ENCODE results near the gene CCDC9B.

CCDC9B gene

DNA sequence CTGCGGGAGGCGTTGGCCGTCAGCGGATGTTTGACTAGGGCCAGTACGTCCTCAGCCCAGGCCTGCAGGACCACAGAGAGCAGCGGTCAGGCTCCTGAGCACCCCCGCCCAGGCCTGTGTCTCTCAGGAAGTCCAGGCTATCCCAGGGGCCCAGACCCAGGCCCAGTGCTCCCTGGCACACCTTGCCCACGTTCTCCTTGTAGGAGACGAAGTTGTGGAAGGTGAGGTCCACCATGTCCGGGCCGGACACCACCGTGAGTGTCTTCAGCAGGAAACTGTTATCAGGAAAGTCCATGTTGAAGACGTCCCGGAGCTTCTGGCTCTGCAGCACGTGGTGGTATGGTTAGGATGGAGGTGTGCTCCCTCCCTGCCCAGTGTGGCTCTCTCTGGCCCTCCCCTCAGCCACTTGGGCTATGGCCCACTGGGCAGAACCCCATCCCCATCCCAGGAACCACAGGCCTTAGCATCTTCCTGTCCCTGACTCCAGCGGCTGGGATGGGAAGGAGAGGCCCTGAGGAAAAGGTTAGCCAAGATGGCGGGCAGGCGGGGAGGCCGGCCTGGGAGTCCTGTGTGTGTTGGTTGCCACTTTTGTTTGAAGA lies 38.4 kb downstream of the CCDC9B start:
- Histone ChIP-seq H3K4me2 (ENCODE audit: low read length) (no peak overlapping the region), H3K79me2 (ENCODE audit: control insufficient read depth, insufficient read depth, low read length, poor library complexity) (no peaks in the 10 kb centered on the region), H2BK120ac (ENCODE audit: insufficient read depth, low read length, poor library complexity) (peak overlapping the region; percentile 30), H3K4me3 (ENCODE audit: low read depth, low read length) (no peak overlapping the region), H4K12ac (ENCODE audit: low read depth, low read length) (peak overlapping the region; percentile 1), H3K18ac (ENCODE audit: low read length) (peak overlapping the region; percentile 34), H3K79me1 (ENCODE audit: low read length) (peaks cover 8% of the 10 kb centered on the region), H3K27ac (ENCODE audit: low read depth, low read length) (peak overlapping the region; percentile 30), H3K9ac (ENCODE audit: low read length) (no peak overlapping the region), H3K23ac (ENCODE audit: low read length) (no peak overlapping the region), H4K8ac (ENCODE audit: low read depth, low read length) (peak overlapping the region; percentile 14), H2AFZ (ENCODE audit: insufficient read depth, low read length, poor library complexity) (no peak overlapping the region), H3K4ac (ENCODE audit: low read depth, low read length) (no peak overlapping the region), H3K9me3 (ENCODE audit: insufficient read depth, low read depth, low read length) (peaks cover 6% of the 10 kb centered on the region), H2BK5ac (ENCODE audit: low read depth, low read length, poor library complexity) (peak overlapping the region; percentile 5), H3K27me3 (ENCODE audit: insufficient read depth, low read length) (no peaks in the 10 kb centered on the region), H4K91ac (ENCODE audit: low read depth, low read length) (peak overlapping the region; percentile 68), H3K36me3 (ENCODE audit: control insufficient read depth in 1 of 2, insufficient read depth in 2 of 2, low read length in 2 of 2) (no peaks in the 10 kb centered on the region), H2BK12ac (ENCODE audit: low read length) (peak overlapping the region; percentile 42), H3K4me1 (ENCODE audit: control insufficient read depth in 1 of 2, insufficient read depth in 2 of 2, low read length in 2 of 2) (peaks cover 16 to 18% of the 10 kb centered on the region in 2 experiments), H2AK5ac (ENCODE audit: low read length) (peak overlapping the region; percentile 62), H3K14ac (ENCODE audit: low read length) (peak overlapping the region; percentile 59)
- WGBS (ENCODE audit: extremely low coverage, insufficient coverage, insufficient read length) = no CpG with 5 or more reads among the region's 19 CpGs
- DNase-seq = no peak

DNA sequence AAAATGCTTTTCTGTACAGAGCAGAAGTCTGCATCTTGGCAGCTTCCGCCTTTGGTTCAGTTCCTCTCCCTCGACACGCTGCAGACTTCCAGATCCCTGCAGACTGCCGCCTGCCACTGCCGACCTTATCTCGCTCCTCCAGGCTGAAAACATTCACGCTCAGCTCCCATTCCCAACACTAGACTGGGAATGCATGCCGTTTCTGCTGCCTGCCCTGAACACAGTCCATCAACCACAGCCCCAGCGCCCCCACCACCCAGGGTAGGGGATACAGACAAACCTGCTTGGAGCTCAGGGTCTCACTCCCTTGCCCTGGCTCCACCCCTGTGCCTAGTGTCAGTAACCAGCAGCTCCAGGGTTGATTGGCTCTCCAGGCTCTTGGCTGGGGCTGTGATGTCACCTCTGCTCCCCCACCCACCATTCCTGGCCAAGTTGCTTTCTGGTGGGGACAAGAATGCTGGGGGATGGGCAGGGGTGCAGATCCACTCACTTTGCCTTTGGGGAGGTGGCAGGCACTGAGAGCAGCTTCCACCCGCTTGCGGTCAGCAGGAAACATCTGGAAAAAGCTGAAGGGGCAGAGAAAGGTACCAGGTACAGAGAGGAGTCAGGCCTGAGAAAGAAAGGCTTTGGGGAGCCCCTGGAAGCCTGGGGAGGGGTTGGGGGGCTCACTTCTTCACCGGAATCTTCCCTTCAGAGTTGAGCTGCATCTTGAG lies 39.1 kb downstream of the CCDC9B start:
- Histone ChIP-seq H3K4me3 (ENCODE audit: low read depth, low read length) (no peak overlapping the region), H2BK5ac (ENCODE audit: low read depth, low read length, poor library complexity) (peak overlapping the region; percentile 2), H4K91ac (ENCODE audit: low read depth, low read length) (peak overlapping the region; percentile 68), H2AFZ (ENCODE audit: insufficient read depth, low read length, poor library complexity) (peak overlapping the region; percentile 9), H3K27ac (ENCODE audit: low read depth, low read length) (peak overlapping the region; percentile 30), H3K9me3 (ENCODE audit: insufficient read depth, low read depth, low read length) (peaks cover 6% of the 10 kb centered on the region), H3K9ac (ENCODE audit: low read length) (no peak overlapping the region), H4K8ac (ENCODE audit: low read depth, low read length) (no peak overlapping the region), H2BK12ac (ENCODE audit: low read length) (peak overlapping the region; percentile 42), H3K27me3 (ENCODE audit: insufficient read depth, low read length) (no peaks in the 10 kb centered on the region), H3K18ac (ENCODE audit: low read length) (peak overlapping the region; percentile 34), H3K4me2 (ENCODE audit: low read length) (peak overlapping the region; percentile 6), H3K79me2 (ENCODE audit: control insufficient read depth, insufficient read depth, low read length, poor library complexity) (no peaks in the 10 kb centered on the region), H3K36me3 (ENCODE audit: control insufficient read depth in 1 of 2, insufficient read depth in 2 of 2, low read length in 2 of 2) (no peaks in the 10 kb centered on the region), H3K23ac (ENCODE audit: low read length) (no peak overlapping the region), H3K79me1 (ENCODE audit: low read length) (peaks cover 8% of the 10 kb centered on the region), H2BK120ac (ENCODE audit: insufficient read depth, low read length, poor library complexity) (peak overlapping the region; percentile 30), H2AK5ac (ENCODE audit: low read length) (peak overlapping the region; percentile 62), H3K4me1 (ENCODE audit: control insufficient read depth in 1 of 2, insufficient read depth in 2 of 2, low read length in 2 of 2) (peaks cover 21 to 24% of the 10 kb centered on the region in 2 experiments), H3K14ac (ENCODE audit: low read length) (peak overlapping the region; percentile 59), H3K4ac (ENCODE audit: low read depth, low read length) (no peak overlapping the region), H4K12ac (ENCODE audit: low read depth, low read length) (no peak overlapping the region)
- no CpG with 5 or more reads among the region's 12 CpGs for WGBS (ENCODE audit: extremely low coverage, insufficient coverage, insufficient read length)
- no peak for DNase-seq

DNA sequence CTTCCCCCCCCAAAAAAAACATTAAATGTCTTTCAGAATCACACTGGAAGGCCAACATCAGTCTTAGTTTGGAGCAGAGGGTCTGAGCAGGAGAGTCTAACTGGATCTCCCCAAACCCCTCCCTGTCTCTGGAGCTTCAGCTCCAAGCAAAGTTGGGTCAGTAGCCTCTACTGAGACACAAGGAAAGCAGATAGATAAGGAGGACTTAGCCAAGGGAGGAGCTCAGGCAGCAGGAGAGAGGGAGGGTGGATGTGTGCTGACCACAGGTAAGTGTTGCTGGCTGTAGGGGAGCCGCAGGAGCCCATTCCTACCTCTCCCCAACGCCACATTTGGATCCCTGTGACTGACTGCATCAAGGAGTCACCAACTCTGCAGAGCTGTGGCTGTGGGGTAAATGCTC lies 40.0 kb downstream of the CCDC9B start:
- no peak for DNase-seq
- H3K4ac ChIP-seq (ENCODE audit: low read depth, low read length) = no peak overlapping the region
- H3K9me3 ChIP-seq (ENCODE audit: insufficient read depth, low read depth, low read length) = peaks cover 6% of the 10 kb centered on the region
- H3K79me2 ChIP-seq (ENCODE audit: control insufficient read depth, insufficient read depth, low read length, poor library complexity) = no peaks in the 10 kb centered on the region
- no peak overlapping the region for H4K12ac ChIP-seq (ENCODE audit: low read depth, low read length)
- no peaks in the 10 kb centered on the region for H3K27me3 ChIP-seq (ENCODE audit: insufficient read depth, low read length)
- no peak overlapping the region for H3K4me2 ChIP-seq (ENCODE audit: low read length)
- peak overlapping the region; percentile 26 for H3K18ac ChIP-seq (ENCODE audit: low read length)
- peak overlapping the region; percentile 58 for H3K14ac ChIP-seq (ENCODE audit: low read length)
- peak overlapping the region; percentile 37 for H2AK5ac ChIP-seq (ENCODE audit: low read length)
- H3K79me1 ChIP-seq (ENCODE audit: low read length) = peaks cover 8% of the 10 kb centered on the region
- H2BK120ac ChIP-seq (ENCODE audit: insufficient read depth, low read length, poor library complexity) = peak overlapping the region; percentile 44
- peak overlapping the region; percentile 38 for H2BK12ac ChIP-seq (ENCODE audit: low read length)
- peak overlapping the region; percentile 14 for H3K27ac ChIP-seq (ENCODE audit: low read depth, low read length)
- peak overlapping the region; percentile 30 for H4K91ac ChIP-seq (ENCODE audit: low read depth, low read length)
- H3K4me1 ChIP-seq (ENCODE audit: control insufficient read depth in 1 of 2, insufficient read depth in 2 of 2, low read length in 2 of 2) = peaks cover 26 to 33% of the 10 kb centered on the region in 2 experiments
- no peak overlapping the region for H3K4me3 ChIP-seq (ENCODE audit: low read depth, low read length)
- H3K36me3 ChIP-seq (ENCODE audit: control insufficient read depth in 1 of 2, insufficient read depth in 2 of 2, low read length in 2 of 2) = no peaks in the 10 kb centered on the region
- no peak overlapping the region for H2AFZ ChIP-seq (ENCODE audit: insufficient read depth, low read length, poor library complexity)
- no peak overlapping the region for H2BK5ac ChIP-seq (ENCODE audit: low read depth, low read length, poor library complexity)
- WGBS (ENCODE audit: extremely low coverage, insufficient coverage, insufficient read length) = no CpG with 5 or more reads among the region's 2 CpGs
- H4K8ac ChIP-seq (ENCODE audit: low read depth, low read length) = peak overlapping the region; percentile 45
- H3K23ac ChIP-seq (ENCODE audit: low read length) = no peak overlapping the region
- no peak overlapping the region for H3K9ac ChIP-seq (ENCODE audit: low read length)

DNA sequence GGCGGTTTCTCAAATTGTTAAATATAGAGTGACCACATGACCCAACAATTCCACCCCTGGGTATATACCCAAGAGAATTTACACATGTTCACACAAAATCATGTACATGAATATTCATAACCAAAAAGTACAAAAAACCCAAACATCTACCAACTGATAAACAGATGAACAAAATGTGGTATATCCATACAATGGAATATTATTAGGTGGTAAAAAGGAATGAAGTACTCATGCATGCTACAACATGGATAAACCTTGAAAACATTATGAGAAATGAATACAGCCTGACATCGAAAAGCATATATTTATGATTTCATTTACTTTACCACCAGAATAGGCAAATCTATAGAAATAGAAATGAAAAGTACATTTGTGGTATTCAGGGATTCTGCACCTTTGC lies 40.4 kb downstream of the CCDC9B start:
- Histone ChIP-seq H3K23ac (ENCODE audit: low read length) (no peak overlapping the region), H3K27me3 (ENCODE audit: insufficient read depth, low read length) (no peaks in the 10 kb centered on the region), H4K91ac (ENCODE audit: low read depth, low read length) (no peak overlapping the region), H2BK5ac (ENCODE audit: low read depth, low read length, poor library complexity) (no peak overlapping the region), H3K27ac (ENCODE audit: low read depth, low read length) (no peak overlapping the region), H3K4me2 (ENCODE audit: low read length) (no peak overlapping the region), H3K4me3 (ENCODE audit: low read depth, low read length) (no peak overlapping the region), H2BK120ac (ENCODE audit: insufficient read depth, low read length, poor library complexity) (no peak overlapping the region), H3K14ac (ENCODE audit: low read length) (no peak overlapping the region), H2AFZ (ENCODE audit: insufficient read depth, low read length, poor library complexity) (no peak overlapping the region), H3K36me3 (ENCODE audit: control insufficient read depth in 1 of 2, insufficient read depth in 2 of 2, low read length in 2 of 2) (no peaks in the 10 kb centered on the region), H3K4me1 (ENCODE audit: control insufficient read depth in 1 of 2, insufficient read depth in 2 of 2, low read length in 2 of 2) (peaks cover 26 to 37% of the 10 kb centered on the region in 2 experiments), H3K9ac (ENCODE audit: low read length) (no peak overlapping the region), H3K79me2 (ENCODE audit: control insufficient read depth, insufficient read depth, low read length, poor library complexity) (no peaks in the 10 kb centered on the region), H2BK12ac (ENCODE audit: low read length) (no peak overlapping the region), H3K9me3 (ENCODE audit: insufficient read depth, low read depth, low read length) (peaks cover 6% of the 10 kb centered on the region), H3K4ac (ENCODE audit: low read depth, low read length) (no peak overlapping the region), H2AK5ac (ENCODE audit: low read length) (no peak overlapping the region), H4K12ac (ENCODE audit: low read depth, low read length) (no peak overlapping the region), H3K79me1 (ENCODE audit: low read length) (peaks cover 8% of the 10 kb centered on the region), H4K8ac (ENCODE audit: low read depth, low read length) (no peak overlapping the region), H3K18ac (ENCODE audit: low read length) (no peak overlapping the region)
- DNase-seq = no peak
- no CpG with 5 or more reads among the region's 2 CpGs for WGBS (ENCODE audit: extremely low coverage, insufficient coverage, insufficient read length)

All from trophoblast cell (in vitro differentiated cells and primary cell).